Kidney (tissue), 14 donors: ENCODE data around the gene CFAP298. TPM values are rescaled to one million over a fixed set of nuclear protein-coding genes. Genes with fewer than 3 reads are reported as not detected.

Experiments used
- DNase-seq, 5 donors: peaks; one replicate each; pipeline ENCODE4 v3.0.0-alpha.2; 2013 to 2020
- FAIRE-seq: peaks from 2 replicates; lab custom pipeline; 2012; peaks lifted over from hg19 to GRCh38; lab: Jason Lieb, UNC
- H3K27ac ChIP-seq, 2 donors: one replicate each; pipeline ENCODE4 v1.7.0; 2013; ENCODE audit warnings: low read depth in 2 of 2, low read length in 2 of 2, inconsistent platforms in 1 of 2
- H3K27me3 ChIP-seq: one replicate; pipeline ENCODE4 v1.7.1; 2013; ENCODE audit warnings: low read length, inconsistent platforms; ENCODE audit not compliant: control insufficient read depth, insufficient read depth
- H3K36me3 ChIP-seq, 3 donors: one replicate each; pipeline versions ENCODE4 v1.7.0 to v1.7.1; 2013; ENCODE audit warnings: low read length in 3 of 3, control low read depth in 1 of 3, inconsistent platforms in 1 of 3; ENCODE audit not compliant: insufficient read depth in 3 of 3, control insufficient read depth in 2 of 3
- H3K4me1 ChIP-seq, 3 donors: one replicate each; pipeline versions ENCODE4 v1.7.0 to v1.7.1; 2013; ENCODE audit warnings: low read length in 3 of 3, inconsistent platforms in 1 of 3, low read depth in 1 of 3; ENCODE audit not compliant: control insufficient read depth in 2 of 3, insufficient read depth in 2 of 3
- H3K4me3 ChIP-seq, 3 donors: one replicate each; pipeline versions ENCODE4 v1.7.0 to v1.8.1; 2013; ENCODE audit warnings: low read length in 3 of 3, control low read depth in 1 of 3, inconsistent platforms in 1 of 3
- H3K9ac ChIP-seq, 3 donors: one replicate each; pipeline versions ENCODE4 v1.7.0 to v1.7.1; 2013; ENCODE audit warnings: low read length in 3 of 3, control low read depth in 1 of 3, inconsistent platforms in 1 of 3
- H3K9me3 ChIP-seq, 3 donors: one replicate each; pipeline versions ENCODE4 v1.7.0 to v1.7.1; 2013; ENCODE audit warnings: low read length in 3 of 3, control low read depth in 1 of 3, inconsistent platforms in 1 of 3; ENCODE audit not compliant: control insufficient read depth in 2 of 3, insufficient read depth in 1 of 3
- CTCF ChIP-seq: IDR thresholded peaks from 3 replicates; pipeline ENCODE4 v1.5.1; 2012; ENCODE audit warnings: mild to moderate bottlenecking, moderate library complexity, borderline replicate concordance; ENCODE audit not compliant: insufficient read depth; ENCODE audit errors: extremely low read depth
- intact Hi-C: fragments of 100-400 bp; cut with DNase I; formaldehyde crosslinking; loops from one replicate; pipeline ENCODE4 v1.11.1; 2022
- polyA plus RNA-seq: library from polyadenylated mRNA; stranded (reverse); fragments of 350-450 nt; fragmentation: Illumina TruSeq; extraction: RNeasy Lipid Tissue Mini Kit (QIAGEN cat#74804); gene quantifications from one replicate; pipeline ENCODE4 v1.2.3, GENCODE V29; 2014; ENCODE audit warnings: low read depth, low replicate concordance; ENCODE audit not compliant: insufficient read depth
- total RNA-seq: library from RNA; stranded (reverse); fragmentation: NEBNext Ultra II Directional; extraction: Animal tissue kit (Norgen Biotek cat#: 25700); gene quantifications from one replicate; pipeline ENCODE4 v1.2.1, GENCODE V29; 2021
- donor health status: control.
- donor health status: control.
- donor health status: control.
- donor health status: control.
- donor health status: control.
- donor health status: DM: yes; HTN: yes; CAD: no.
- donor health status: Normal renal cell carcinoma (clear cell type).

CFAP298 gene
- total and polyA plus RNA-seq, 2 donors from 2014 or later: 43.8 to 46.9 TPM

DNA sequence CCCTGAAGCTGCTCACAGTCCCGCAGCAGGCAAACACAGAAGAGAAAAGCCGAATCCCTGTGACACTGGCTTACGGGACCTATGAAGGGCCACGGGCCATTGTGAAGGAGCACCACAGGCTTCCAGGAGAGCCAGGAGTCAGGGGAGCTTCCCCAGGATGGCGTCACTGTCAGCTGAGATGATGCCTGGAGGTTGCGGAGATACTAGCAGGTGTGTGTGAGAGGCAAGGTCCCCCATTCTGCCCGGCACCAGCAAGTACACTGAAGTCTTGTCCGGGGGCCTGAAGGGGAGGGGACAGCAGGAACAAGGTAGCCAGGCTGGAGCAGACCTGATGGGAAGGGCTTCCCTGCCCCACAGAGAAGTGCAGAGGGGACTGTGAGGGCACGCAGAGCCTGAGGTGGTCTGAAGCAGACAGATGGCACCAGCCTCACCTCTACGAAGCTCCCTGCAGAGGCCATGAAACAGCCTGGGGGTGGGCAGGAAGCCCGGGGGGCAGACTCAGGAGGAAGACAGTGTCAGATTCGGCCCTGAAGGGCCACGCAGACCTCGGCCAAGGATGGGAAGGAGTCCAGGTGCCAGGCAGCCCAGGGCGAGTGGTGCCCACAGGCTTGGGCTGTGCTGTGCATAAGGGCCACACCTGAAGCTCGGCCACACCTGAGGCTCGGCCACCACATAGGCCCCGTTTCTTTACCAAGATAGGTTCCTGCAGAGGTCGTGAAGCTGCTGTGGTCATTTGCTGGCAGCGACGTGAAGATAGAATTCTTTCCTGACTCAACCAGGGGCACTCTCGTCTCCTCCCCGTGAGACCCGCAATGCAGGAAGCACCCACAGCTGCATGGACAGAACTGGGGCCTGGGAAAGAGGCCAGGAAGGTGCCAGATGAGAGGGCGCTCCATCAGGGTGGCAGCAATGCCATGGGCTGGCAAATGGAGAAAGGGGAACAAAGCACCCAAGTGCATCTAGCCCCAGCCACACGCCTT, 36.9 kb downstream of the CFAP298 start:
- DNase-seq (no peak), FAIRE-seq (no peak)
- no peak overlapping the region for H3K9ac ChIP-seq
- peaks cover 0 to 2% (median 0%) of the 10 kb centered on the region in 3 donors for H3K4me1 ChIP-seq
- TF ChIP-seq CTCF: no peak
- intact Hi-C loops: no loop called here
- H3K27ac ChIP-seq: no peak overlapping the region
- H3K27me3 ChIP-seq: no peaks in the 10 kb centered on the region
- peaks cover 0 to 2% (median 0%) of the 10 kb centered on the region in 3 donors for H3K36me3 ChIP-seq
- no peaks in the 10 kb centered on the region for H3K9me3 ChIP-seq
- H3K4me3 ChIP-seq: no peak overlapping the region

- DNase-seq (peak in 2 of 5 donors; percentile 35 to 42), FAIRE-seq (no peak)
- Histone ChIP-seq H3K27me3 (no peaks in the 10 kb centered on the region), H3K9ac (peak overlapping the region in 1 of 3 donors; percentile 7), H3K4me3 (peak overlapping the region in 1 of 3 donors; percentile 31), H3K27ac (no peak overlapping the region), H3K4me1 (peaks cover 0 to 7% (median 0%) of the 10 kb centered on the region in 3 donors), H3K36me3 (no peaks in the 10 kb centered on the region), H3K9me3 (no peaks in the 10 kb centered on the region)
- no peak for TF ChIP-seq CTCF
- intact Hi-C loops: no loop called here
These were observed 39.4 kb downstream of the CFAP298 start for GRCh38 chr21:32572574-32573420.

DNA sequence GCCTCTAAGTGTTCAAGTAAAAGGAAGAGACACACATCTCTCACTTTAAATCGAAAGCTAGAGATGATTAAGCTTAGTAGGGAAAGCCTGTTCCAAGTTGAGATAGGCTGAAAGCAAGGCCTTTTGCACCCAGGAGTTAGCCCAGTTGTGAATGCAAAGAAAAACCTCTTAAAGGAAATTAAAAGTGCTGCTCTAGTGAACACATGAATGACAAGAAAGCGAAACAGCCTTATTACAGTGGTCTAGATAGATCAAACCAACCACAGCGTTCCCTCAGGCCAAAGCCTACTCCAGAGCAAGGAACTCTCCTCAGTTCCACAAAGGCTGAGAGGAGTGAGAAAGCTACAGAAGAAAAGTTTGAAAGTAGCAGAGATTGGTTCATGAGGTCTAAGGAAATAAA, 41.7 kb downstream of the CFAP298 start:
- intact Hi-C loops: no loop called here
- Histone ChIP-seq H3K27me3 (no peaks in the 10 kb centered on the region), H3K9me3 (no peaks in the 10 kb centered on the region), H3K9ac (no peak overlapping the region), H3K4me1 (peaks cover 0 to 7% (median 0%) of the 10 kb centered on the region in 3 donors), H3K4me3 (no peak overlapping the region), H3K36me3 (no peaks in the 10 kb centered on the region), H3K27ac (no peak overlapping the region)
- no peak for FAIRE-seq
- peak in 3 of 5 donors; percentile 30 to 65 (median 58) for DNase-seq
- no peak for TF ChIP-seq CTCF
